Measurements from ENCODE around the gene RPL39L.

DNA sequence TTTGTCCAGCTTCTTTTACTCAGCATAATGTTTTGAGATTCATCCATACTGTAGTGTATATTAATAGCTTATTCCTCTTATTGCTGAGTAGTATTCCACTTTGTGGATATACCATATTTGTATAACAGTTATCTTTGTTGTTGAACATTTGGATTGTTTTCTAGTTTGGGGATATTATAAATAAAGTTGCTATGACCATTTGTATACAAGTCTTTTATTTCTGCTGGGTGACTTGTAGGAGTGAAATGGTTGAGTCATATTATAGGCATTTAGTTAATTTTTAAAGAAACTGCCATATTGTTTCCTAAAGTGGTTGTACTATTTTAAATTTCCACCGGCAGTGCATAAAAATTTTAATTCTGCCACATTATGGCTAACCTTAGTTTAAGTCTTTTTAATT is 53.4 kb downstream of the RPL39L start:
- TF ChIP-seq EP300 (IDR thresholded peaks at IDR 0.05) = no peak
- TF ChIP-seq, protein P1, sequence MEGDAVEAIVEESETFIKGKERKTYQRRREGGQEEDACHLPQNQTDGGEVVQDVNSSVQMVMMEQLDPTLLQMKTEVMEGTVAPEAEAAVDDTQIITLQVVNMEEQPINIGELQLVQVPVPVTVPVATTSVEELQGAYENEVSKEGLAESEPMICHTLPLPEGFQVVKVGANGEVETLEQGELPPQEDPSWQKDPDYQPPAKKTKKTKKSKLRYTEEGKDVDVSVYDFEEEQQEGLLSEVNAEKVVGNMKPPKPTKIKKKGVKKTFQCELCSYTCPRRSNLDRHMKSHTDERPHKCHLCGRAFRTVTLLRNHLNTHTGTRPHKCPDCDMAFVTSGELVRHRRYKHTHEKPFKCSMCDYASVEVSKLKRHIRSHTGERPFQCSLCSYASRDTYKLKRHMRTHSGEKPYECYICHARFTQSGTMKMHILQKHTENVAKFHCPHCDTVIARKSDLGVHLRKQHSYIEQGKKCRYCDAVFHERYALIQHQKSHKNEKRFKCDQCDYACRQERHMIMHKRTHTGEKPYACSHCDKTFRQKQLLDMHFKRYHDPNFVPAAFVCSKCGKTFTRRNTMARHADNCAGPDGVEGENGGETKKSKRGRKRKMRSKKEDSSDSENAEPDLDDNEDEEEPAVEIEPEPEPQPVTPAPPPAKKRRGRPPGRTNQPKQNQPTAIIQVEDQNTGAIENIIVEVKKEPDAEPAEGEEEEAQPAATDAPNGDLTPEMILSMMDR (IDR thresholded peaks at IDR 0.05) = no peak
- no peak for TF ChIP-seq POLR2A (IDR thresholded peaks at IDR 0.05)
- no peak for TF ChIP-seq POLR2AphosphoS5 (IDR thresholded peaks at IDR 0.05)

Measured in upper lobe of left lung (tissue), 4 donors.